OCI-M1 (cell line): Measurements from ENCODE around the gene HPS4.
A peak's percentile ranks its signal among the peaks of the same experiment; 100 is the strongest.
"Not testable (repeated sequence)": the region's sequence is repeated elsewhere in the genome, so short reads cannot be mapped to it uniquely, and the experiment has no call there.

ENCODE experiments used
- DNase-seq: peaks from one replicate; lab custom pipeline; 2025; lab: John Stamatoyannopoulos, UW

HPS4 gene

DNA sequence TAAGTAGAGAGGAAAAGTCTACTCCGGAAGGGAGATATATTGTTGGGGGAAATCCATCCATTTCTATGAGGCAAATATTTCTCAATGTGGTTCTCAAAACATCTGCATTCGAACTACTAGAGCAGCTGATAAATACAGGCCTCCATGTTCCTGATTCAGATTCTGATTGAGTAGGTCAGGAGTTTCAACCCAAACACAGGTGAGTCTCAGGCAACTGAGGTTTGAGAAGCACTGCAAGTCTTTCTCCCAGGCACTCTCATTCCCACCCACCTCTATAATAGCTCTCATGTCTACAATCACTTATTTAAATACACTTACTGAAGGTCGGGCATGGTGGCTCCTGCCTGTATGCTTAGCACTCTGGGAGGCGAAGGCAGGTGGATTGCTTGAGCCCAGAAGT is 69.2 kb downstream of the HPS4 start:
- no peak for DNase-seq

GRCh38 chr22:26410386-26410785 is 73.2 kb downstream of the HPS4 start:
- DNase-seq: no peak

GRCh38 chr22:26409719-26410335 is 73.8 kb downstream of the HPS4 start:
- DNase-seq: peak; percentile 78

DNA sequence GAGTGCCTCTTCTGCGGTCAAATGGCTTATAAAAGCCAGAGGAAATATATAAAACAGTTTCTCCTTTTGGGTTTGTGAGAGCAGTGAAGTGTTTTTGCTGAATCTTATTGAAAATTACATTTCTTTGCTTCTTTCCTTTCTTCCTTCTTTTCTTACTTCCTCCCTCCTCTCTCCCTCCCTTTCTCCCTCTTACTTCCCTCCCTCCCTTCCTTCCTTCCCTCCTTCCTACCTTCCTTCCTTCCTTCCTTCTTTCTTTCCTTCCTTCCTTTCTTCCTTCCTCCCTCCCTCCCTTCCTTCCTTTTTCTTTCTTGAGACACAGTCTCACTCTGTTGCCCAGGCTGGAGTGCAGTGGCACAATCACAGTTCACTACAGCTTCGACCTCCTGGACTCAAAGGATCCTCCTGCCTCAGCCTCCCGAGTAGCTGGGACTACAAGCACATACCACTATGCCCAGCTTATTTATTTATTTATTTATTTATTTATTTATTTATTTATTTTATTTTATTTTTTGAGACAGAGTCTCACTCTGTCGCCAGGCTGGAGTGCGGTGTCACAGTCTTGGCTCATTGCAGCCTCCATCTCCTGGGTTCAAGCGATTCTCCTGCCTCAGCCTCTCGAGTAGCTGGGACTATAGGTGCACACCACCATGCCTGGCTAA is 74.9 kb downstream of the HPS4 start:
- not testable (repeated sequence) for DNase-seq

GRCh38 chr22:26406118-26406517 is 77.5 kb downstream of the HPS4 start:
- peak; percentile 52 for DNase-seq

- peak; percentile 99 for DNase-seq
Measured at GRCh38 chr22:26404851-26405421, 78.6 kb downstream of the HPS4 start.

DNA sequence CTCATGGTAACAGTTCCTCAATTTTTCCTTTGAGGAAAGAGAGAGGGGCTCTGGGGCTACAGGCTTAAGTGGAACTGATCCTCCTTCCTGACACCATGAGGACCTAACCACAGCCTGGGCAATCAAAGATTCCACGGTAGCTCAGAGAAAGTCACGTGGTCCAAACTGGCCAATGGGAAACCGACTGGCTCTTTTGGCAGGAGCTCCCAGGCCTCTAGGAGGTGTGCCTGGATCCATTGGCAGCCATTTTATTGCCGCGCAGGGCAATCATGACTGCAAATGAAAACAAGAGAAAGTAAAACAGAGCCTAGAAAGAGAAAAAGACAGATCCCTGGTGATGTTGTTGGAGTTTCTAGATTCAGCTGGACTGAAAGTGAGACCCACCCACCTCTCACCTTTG is 81.9 kb downstream of the HPS4 start:
- DNase-seq: peak; percentile 79
